Limb (tissue), 2 donors: ENCODE measurements around the gene TMEM130.

Experiments used
- DNase-seq, 2 donors: peaks; one replicate each; pipeline ENCODE4 v3.0.0-alpha.2; 2016; ENCODE audit errors: extremely low spot score in 2 of 2

The TMEM130 gene

GRCh38 chr7:98869597-98870120 lies at the start of gene TMEM130:
TSS of gene TMEM130 (minus strand) at chr7:98870014. CDS start at chr7:98869861, 153 bp downstream.
- peak in 1 of 2 donors; percentile 71 for DNase-seq

DNA sequence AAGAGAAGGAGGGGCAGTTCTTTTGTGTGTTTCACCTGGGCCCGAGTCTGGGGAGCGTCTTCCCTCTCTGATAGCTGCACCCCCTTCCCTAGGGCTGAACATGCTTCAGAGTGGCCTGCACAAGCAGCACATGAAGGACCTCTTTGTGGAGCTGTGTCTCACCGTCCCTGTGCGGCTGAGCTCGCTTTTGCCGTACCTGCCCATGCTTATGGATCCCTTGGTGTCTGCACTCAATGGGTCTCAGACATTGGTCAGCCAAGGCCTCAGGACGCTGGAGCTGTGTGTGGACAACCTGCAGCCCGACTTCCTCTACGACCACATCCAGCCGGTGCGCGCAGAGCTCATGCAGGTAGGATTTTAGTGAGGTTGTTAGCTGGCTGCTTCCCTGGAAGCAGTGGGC lies 47.5 kb upstream of the TMEM130 start:
- no peak for DNase-seq

DNA sequence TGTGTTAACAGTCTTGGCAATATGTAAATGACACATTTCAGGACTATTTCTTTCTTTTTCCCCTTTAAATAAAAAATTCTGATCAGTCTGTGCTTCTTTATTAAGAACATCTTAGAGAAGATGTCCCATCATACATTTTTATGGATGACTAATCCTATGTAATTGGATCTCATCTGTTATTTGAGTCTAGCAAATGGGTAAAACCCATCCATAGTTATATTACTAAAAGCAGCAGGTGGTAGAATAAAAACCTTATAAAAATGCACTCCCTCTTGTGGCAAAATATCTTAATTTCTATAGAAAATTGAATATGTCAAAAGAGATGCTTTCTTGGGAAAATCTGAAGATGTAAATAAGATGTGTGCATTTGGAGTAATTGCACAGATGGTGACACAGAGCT lies 43.8 kb upstream of the TMEM130 start:
- DNase-seq, result no peak

DNA sequence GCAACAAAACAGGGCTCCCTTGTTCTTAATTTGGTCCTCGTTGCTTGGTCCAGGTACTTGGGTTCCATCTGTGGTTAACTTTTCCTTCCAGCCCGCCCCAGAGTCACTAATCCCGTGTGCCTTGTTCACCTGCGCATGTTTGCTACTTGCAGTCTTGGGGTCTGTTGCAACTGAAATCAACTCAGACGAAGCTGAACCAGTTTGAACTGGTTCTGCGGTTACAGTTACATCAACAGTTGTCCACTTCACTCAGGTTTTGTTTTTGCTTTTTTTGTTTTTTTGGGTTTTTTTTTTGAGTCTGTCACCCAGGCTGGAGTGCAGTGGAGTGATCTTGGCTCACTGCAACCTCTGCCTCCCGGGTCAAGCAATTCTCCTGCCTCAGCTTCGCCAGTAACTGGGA lies 43.2 kb upstream of the TMEM130 start:
- DNase-seq, result no peak

DNA sequence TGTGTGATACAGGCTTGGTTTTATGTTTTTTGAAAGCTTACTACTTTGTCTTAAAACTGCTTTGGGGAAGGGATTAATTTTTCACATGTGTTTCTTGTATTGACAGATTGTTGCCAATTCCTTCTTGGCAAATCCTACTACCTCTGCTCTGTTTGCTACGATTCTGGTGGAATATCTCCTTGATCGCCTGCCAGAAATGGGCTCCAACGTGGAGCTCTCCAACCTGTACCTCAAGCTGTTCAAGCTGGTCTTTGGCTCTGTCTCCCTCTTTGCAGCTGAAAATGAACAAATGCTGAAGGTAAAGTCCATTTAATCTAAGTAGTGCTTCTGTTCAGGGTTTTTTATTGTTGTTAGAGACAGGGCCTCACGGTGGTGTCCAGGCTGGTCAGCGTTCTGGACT lies 42.1 kb upstream of the TMEM130 start:
- DNase-seq, result no peak

DNA sequence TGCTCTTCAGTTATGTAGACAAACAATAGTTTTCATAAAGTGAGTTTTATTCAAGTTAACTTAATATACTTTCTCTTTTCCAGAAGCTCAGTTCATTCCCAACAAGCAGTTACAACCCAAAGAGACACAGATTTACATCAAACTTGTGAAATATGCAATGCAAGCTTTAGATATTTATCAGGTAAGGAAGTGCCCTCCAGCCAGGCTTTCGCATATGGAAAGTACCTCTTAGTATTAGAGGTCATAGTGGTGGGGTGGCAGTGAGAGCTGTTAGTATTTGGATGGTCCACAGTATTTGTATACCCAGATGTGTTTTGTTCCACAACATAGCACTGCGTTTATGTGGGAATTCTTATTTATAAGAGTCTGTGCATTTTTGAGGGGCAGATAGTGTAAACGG lies 40.6 kb upstream of the TMEM130 start:
- no peak for DNase-seq

- no peak for DNase-seq
Measured at GRCh38 chr7:98909487-98909886, 39.7 kb upstream of the TMEM130 start.

DNA sequence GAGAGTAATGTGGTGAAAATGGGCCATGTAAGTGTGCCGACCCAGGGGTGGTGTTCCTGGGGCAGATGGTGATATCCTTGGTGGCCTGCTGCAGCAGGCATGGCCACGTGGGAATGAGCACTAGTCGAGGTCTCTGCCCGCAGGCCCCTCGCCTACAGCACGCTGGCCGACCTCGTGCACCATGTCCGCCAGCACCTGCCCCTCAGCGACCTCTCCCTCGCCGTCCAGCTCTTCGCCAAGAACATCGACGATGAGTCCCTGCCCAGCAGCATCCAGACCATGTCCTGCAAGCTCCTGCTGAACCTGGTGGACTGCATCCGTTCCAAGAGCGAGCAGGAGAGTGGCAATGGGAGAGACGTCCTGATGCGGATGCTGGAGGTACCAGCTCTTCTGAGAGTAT lies 38.8 kb upstream of the TMEM130 start:
- DNase-seq, result no peak

- DNase-seq, result no peak
Measured at GRCh38 chr7:98907570-98907969, 37.8 kb upstream of the TMEM130 start.

DNA sequence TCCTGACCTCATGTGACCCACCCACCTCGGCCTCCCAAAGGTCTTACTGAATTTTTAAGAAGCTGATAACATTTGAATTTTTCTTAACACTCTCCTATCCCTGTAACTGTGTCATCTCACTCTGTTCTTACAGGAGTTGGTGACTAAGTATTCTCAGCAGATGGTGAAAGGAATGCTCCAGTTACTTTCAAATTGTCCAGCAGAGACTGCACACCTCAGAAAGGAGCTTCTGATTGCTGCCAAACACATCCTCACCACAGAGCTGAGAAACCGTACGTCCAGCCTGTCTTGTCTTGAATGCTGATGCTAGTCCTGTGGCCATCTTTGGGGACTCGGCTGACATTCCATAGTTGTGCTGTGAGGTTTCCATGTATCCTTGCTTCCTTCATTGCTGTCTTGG lies 33.4 kb upstream of the TMEM130 start:
- no peak for DNase-seq

GRCh38 chr7:98902523-98902922 lies 32.7 kb upstream of the TMEM130 start:
- no peak for DNase-seq

- no peak for DNase-seq
Measured at GRCh38 chr7:98900815-98901214, 31.0 kb upstream of the TMEM130 start.

DNA sequence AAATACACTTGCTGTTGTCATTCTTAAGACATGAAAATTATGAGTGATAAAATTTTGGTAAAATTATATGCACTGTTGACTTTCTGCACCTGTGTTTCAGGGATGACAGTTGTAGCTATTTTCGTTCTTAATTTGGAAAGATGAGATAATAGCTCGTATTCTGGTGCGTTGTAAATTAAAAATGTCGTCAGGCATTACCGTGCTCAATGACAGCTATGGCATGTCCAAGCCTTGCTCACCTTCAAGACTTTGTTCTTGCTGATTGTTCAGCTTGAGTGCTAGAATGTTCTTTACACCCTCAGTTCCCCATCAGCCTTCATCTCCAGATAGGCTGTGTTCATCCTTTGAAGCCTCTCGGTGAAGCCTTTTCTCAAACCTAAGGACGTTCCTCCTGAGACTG lies 30.0 kb upstream of the TMEM130 start:
- DNase-seq, result no peak

GRCh38 chr7:98892609-98893008 lies 22.8 kb upstream of the TMEM130 start:
- no peak for DNase-seq

DNA sequence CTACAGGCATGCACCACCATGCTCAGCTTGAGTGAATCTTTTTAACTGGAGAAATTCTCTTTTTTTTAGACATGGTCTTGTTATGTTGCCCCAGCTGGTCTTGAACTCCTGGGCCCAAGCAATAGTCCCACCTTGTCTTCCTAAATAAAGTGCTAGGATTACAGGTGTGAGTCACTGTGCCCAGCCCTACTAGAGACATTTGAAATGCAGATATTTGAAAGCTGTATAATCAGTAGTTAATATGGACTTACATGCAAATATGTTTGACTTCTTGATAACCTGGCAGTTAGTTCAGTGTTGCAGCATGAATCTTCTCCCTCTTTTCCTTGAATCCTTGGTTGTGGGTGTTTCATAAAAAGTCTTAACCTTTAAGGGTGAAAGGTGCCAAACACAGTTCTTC lies 17.2 kb upstream of the TMEM130 start:
- DNase-seq, result no peak

GRCh38 chr7:98884416-98884815 lies 14.6 kb upstream of the TMEM130 start:
- DNase-seq, result no peak

DNA sequence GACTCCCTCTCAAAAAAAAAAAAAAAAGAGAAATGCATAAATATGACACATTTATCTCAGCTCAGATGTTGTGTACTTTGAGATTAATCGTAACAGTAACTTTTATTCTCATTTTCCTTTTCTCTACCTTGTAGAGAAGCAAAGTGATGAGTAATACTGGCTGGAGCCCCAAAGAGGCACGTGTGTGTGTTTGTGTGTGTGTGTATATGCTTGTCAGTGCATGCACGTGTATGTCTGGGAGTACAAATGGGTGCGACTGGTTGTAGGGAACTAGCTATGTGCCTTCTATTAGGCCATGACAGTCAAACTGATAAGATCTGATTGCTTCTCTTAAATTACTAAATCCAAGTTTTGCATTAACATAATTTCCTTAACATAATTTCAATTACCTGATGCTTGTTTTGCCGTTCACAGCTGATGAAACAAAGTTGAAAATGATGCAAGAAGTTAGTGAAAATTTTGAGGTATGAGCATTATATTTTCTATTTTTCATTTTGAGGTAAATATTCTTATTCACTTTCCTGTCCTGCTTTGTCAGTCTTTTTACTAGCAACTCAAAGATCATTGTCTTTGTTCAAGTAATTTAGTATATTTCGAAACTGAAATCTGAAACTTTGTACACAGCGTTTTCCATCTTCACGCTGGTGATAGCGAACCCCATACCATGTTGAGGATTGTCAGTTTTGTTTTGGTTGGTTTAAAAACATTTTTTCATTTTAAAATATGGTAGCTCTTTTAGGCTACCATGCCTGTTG lies 11.9 kb upstream of the TMEM130 start:
- DNase-seq, result no peak

- no peak for DNase-seq
Measured at GRCh38 chr7:98880485-98880884, 10.7 kb upstream of the TMEM130 start.

DNA sequence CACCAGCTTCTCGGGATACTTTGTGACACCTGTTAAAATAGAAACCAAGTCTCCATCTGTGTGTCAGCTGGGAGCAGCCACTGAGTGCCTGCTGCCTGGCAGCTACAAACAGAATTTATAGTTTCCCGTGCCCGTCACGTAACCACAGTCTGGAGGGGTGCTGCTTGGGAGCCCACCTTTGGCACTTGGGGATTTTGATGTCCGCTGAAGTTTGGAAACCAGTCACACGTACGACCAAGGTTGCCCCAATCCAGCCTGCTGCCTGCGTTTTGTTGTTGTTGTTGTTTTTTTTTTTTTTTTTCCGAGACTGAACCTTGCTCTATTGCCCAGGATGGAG lies 10.1 kb upstream of the TMEM130 start:
- no peak for DNase-seq

DNA sequence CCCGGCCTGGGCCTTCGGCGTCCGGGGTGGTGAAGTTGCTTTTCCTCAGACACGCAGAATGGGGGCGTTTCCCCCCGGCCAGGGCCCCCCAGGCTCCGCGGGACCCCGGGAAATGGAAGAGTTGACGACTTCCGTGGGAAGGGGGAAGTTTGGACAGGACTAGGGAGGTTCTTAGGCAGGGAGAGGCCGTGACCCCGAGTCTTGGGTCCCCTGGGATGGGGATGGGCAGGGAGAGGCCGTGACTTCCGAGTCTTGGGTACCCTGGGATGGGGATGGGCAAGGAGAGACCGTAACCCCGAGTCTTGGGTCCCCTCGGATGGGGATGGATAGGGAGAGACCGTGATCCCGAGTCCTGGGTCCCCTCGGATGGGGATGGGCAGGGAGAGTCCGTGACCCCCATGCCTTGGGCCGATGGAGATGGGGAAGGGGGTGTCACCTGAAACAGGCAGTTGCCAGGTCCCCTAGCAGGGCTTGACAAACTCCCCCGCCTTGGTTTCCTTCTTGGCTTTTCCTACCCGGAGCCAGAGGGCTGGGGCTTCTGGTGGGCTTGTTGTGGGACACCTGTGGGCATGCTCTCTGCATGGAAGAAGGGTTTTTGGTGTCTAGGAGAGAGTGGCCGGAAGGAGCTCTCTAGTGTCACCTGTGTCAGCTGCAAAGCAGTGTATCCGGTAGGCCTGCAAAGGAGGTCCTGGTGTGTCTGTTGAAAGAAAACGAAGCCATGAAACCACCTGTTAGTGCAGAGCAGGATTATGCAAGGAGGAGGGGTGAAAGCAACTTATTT lies 9.6 kb upstream of the TMEM130 start:
- DNase-seq, result peak; percentile 6 to 41

GRCh38 chr7:98878365-98879197 lies 8.8 kb upstream of the TMEM130 start, which contains the start of gene TRRAP:
TSS of gene TRRAP (plus strand) at chr7:98878532. CDS start at chr7:98881151, 2,619 bp downstream.
- peak; percentile 64 to 90 for DNase-seq
